ENCODE data around the gene MRPL34. TPM values are rescaled to one million over a fixed set of nuclear protein-coding genes. Genes with fewer than 3 reads are reported as not detected.

MRPL34 gene
- total and polyA plus RNA-seq, 9 of the 15 experiments (the other 6 are each of a cell fraction or from before 2014, with no cell fraction given), result 11.5 to 256 (median 72.5) TPM

DNA sequence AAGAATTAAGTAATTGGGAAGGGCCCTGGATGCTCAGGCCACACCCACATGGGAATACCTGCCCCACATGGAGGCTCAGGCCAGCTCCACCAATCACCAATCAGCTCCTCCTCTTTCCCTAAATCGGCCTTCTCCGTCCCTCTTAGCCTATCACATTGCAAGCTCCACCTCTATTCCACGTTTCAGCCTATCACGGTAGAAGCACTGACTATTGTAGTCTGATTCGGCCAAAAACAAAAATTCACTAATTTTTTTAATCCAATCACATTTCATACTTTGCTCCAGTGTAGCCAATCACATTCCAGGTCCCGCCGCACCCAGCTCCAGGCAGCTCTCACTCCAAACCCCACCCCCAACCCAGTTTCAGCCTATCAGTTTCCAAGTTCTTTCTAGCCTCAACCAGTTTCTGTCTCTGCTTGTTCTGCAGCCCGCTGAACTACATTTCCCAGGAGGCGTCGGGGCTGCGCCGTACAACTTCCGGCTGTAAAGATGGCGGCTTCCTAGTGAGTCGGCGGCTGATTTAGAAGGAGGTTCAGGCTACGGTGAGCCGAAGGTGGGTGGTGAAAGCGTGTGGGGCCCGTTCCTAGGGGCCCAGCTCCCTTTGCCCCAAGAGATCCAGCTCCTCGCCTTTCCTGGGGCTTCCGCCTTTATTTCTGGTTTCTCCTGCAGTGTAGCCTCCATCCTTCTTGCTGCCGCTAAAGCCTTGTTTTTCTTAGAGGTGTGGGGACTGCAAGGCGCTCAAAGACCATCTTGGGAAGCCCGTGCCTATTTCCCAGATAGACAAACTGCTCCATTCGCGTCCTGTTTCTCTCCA lies 38.5 kb upstream of the MRPL34 start, which contains the start of gene BABAM1 (continued):
- TF ChIP-seq LARP7 (IDR thresholded peaks at IDR 0.05) (no peak), RBM25 (IDR thresholded peaks at IDR 0.05; ENCODE audit: low read depth, low read length, severe bottlenecking) (peak; percentile 99), PYGO2 (tag; IDR thresholded peaks at IDR 0.05) (peak; percentile 85), NR2C2 (CRISPR knock-in tag; IDR thresholded peaks at IDR 0.05) (0 out of 2 replicates have a peak, but pooled peaks have one; percentile 35), NR2C2 (tag; IDR thresholded peaks at IDR 0.05) (peak; percentile 85), ZNF766 (CRISPR knock-in tag; conservative IDR thresholded peaks at IDR 0.05) (peak; percentile 97), NCOA1 (IDR thresholded peaks at IDR 0.05; ENCODE audit: low read depth) (no peak), HNRNPK (IDR thresholded peaks at IDR 0.05; ENCODE audit: low read depth, low read length, poor library complexity, severe bottlenecking) (no peak), IRF2 (CRISPR knock-in tag; IDR thresholded peaks at IDR 0.05) (no peak), SAP30 (IDR thresholded peaks at IDR 0.05; ENCODE audit: borderline replicate concordance, insufficient read depth, low read depth, low read length, poor library complexity, severe bottlenecking) (peak; percentile 87), BACH1 (tag; IDR thresholded peaks at IDR 0.05) (peak; percentile 98)
- TF ChIP-seq, protein P1, sequence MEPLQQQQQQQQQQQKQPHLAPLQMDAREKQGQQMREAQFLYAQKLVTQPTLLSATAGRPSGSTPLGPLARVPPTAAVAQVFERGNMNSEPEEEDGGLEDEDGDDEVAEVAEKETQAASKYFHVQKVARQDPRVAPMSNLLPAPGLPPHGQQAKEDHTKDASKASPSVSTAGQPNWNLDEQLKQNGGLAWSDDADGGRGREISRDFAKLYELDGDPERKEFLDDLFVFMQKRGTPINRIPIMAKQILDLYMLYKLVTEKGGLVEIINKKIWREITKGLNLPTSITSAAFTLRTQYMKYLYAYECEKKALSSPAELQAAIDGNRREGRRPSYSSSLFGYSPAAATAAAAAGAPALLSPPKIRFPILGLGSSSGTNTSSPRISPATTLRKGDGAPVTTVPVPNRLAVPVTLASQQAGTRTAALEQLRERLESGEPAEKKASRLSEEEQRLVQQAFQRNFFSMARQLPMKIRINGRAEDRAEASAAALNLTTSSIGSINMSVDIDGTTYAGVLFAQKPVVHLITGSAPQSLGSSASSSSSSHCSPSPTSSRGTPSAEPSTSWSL (CRISPR knock-in tag; IDR thresholded peaks at IDR 0.05; ENCODE audit: borderline replicate concordance), result no peak
- TF ChIP-seq, protein P2, sequence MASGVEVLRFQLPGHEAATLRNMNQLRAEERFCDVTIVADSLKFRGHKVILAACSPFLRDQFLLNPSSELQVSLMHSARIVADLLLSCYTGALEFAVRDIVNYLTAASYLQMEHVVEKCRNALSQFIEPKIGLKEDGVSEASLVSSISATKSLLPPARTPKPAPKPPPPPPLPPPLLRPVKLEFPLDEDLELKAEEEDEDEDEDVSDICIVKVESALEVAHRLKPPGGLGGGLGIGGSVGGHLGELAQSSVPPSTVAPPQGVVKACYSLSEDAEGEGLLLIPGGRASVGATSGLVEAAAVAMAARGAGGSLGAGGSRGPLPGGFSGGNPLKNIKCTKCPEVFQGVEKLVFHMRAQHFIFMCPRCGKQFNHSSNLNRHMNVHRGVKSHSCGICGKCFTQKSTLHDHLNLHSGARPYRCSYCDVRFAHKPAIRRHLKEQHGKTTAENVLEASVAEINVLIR (CRISPR knock-in tag; IDR thresholded peaks at IDR 0.05), result 0 out of 2 replicates have a peak, but pooled peaks have one; percentile 7
- TF ChIP-seq, protein P3, sequence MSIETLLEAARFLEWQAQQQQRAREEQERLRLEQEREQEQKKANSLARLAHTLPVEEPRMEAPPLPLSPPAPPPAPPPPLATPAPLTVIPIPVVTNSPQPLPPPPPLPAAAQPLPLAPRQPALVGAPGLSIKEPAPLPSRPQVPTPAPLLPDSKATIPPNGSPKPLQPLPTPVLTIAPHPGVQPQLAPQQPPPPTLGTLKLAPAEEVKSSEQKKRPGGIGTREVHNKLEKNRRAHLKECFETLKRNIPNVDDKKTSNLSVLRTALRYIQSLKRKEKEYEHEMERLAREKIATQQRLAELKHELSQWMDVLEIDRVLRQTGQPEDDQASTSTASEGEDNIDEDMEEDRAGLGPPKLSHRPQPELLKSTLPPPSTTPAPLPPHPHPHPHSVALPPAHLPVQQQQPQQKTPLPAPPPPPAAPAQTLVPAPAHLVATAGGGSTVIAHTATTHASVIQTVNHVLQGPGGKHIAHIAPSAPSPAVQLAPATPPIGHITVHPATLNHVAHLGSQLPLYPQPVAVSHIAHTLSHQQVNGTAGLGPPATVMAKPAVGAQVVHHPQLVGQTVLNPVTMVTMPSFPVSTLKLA (conservative IDR thresholded peaks at IDR 0.05), result peak; percentile 12 to 69; a peak in 3 of 4 replicates
- TF ChIP-seq, protein P4, sequence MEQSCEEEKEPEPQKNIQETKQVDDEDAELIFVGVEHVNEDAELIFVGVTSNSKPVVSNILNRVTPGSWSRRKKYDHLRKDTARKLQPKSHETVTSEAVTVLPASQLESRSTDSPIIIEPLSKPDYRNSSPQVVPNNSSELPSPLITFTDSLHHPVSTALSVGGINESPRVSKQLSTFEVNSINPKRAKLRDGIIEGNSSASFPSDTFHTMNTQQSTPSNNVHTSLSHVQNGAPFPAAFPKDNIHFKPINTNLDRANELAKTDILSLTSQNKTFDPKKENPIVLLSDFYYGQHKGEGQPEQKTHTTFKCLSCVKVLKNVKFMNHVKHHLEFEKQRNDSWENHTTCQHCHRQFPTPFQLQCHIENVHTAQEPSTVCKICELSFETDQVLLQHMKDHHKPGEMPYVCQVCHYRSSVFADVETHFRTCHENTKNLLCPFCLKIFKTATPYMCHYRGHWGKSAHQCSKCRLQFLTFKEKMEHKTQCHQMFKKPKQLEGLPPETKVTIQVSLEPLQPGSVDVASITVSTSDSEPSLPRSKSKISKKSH (CRISPR knock-in tag; IDR thresholded peaks at IDR 0.05), result no peak
- TF ChIP-seq, protein P5, sequence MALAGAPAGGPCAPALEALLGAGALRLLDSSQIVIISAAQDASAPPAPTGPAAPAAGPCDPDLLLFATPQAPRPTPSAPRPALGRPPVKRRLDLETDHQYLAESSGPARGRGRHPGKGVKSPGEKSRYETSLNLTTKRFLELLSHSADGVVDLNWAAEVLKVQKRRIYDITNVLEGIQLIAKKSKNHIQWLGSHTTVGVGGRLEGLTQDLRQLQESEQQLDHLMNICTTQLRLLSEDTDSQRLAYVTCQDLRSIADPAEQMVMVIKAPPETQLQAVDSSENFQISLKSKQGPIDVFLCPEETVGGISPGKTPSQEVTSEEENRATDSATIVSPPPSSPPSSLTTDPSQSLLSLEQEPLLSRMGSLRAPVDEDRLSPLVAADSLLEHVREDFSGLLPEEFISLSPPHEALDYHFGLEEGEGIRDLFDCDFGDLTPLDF (CRISPR knock-in tag; IDR thresholded peaks at IDR 0.05), result no peak

Data from K562 (cell line).